H1 (cell line): ENCODE measurements around the gene EFCAB13. TPM values are rescaled to one million over a fixed set of nuclear protein-coding genes. Genes with fewer than 3 reads are reported as not detected.

ENCODE experiments used
- CTCF ChIA-PET: fragments of 300-600 bp; sonication (Branson Sonifier 250); formaldehyde crosslinking; loops from one replicate; lab custom pipeline; 2021; ENCODE audit not compliant: partially characterized antibody; lab: Charles Lee
- POLR2A ChIA-PET: fragments of 300-600 bp; sonication (Branson Sonifier 250); formaldehyde crosslinking; loops from one replicate; lab custom pipeline; 2021; ENCODE audit warnings: inconsistent platforms; ENCODE audit not compliant: partially characterized antibody; lab: Charles Lee
- DNase-seq, 2 experiments: peaks; one replicate each; pipeline versions ENCODE4 v3.0.0 to v3.0.0-alpha.2; 2010 to 2022; ENCODE audit warnings: low spot score in 2 of 2, low read depth in 1 of 2, mixed read lengths in 1 of 2
- FAIRE-seq: peaks from 2 replicates; lab custom pipeline; 2011; peaks lifted over from hg19 to GRCh38; lab: Jason Lieb, UNC
- H2AFZ ChIP-seq: 2 replicates; pipeline ENCODE4 v1.8.1; 2012; ENCODE audit warnings: low read length, inconsistent platforms
- H2AK5ac ChIP-seq: 2 replicates; pipeline ENCODE4 v1.6.1; 2013; ENCODE audit warnings: low read depth, low read length
- H2BK120ac ChIP-seq: replicated peaks from 2 replicates; pipeline ENCODE3; 2013; ENCODE audit warnings: low read depth, low read length, inconsistent platforms
- H2BK12ac ChIP-seq: 2 replicates; pipeline ENCODE4 v1.6.1; 2013; ENCODE audit warnings: low read depth, low read length
- H2BK15ac ChIP-seq: 2 replicates; pipeline ENCODE4 v1.6.1; 2013; ENCODE audit warnings: low read length
- H2BK20ac ChIP-seq: 2 replicates; pipeline ENCODE4 v1.6.1; 2013; ENCODE audit warnings: low read length
- H2BK5ac ChIP-seq: 2 replicates; pipeline ENCODE4 v1.6.1; 2013; ENCODE audit warnings: low read depth, low read length
- H3K14ac ChIP-seq: 2 replicates; pipeline ENCODE4 v1.6.1; 2013; ENCODE audit warnings: inconsistent platforms; ENCODE audit not compliant: insufficient read length
- H3K18ac ChIP-seq: 2 replicates; pipeline ENCODE4 v1.6.1; 2013; ENCODE audit warnings: low read length; ENCODE audit errors: extremely low read depth
- H3K23ac ChIP-seq: 2 replicates; pipeline ENCODE4 v1.6.1; 2013; ENCODE audit warnings: inconsistent platforms; ENCODE audit not compliant: insufficient read length
- H3K23me2 ChIP-seq: 2 replicates; pipeline ENCODE4 v1.6.1; 2013; ENCODE audit warnings: low read depth, low read length
- H3K27ac ChIP-seq: 2 replicates; pipeline ENCODE4 v1.6.1; 2011; ENCODE audit warnings: low read depth, low read length, inconsistent platforms
- H3K27me3 ChIP-seq, 4 experiments: replicated peaks in 1 of 4; 1 replicate in 1 of 4; 2 replicates in 3 of 4; pipeline versions ENCODE4 v1.6.1 to v1.8.1; 2011 to 2013; ENCODE audit warnings: low read length in 3 of 4, mild to moderate bottlenecking in 3 of 4, inconsistent platforms in 2 of 4, mixed read lengths in 2 of 4, moderate library complexity in 1 of 4; ENCODE audit not compliant: control insufficient read depth in 3 of 4, insufficient read depth in 3 of 4; ENCODE audit errors: extremely low read depth in 1 of 4
- H3K36me3 ChIP-seq, 4 experiments: 2 replicates each; pipeline versions ENCODE4 v1.6.1 to v1.8.1; 2011 to 2013; ENCODE audit warnings: mild to moderate bottlenecking in 4 of 4, low read length in 3 of 4, moderate library complexity in 2 of 4, control low read depth in 1 of 4, inconsistent platforms in 1 of 4; ENCODE audit not compliant: insufficient read depth in 4 of 4, control insufficient read depth in 2 of 4
- H3K4ac ChIP-seq: replicated peaks from 2 replicates; pipeline ENCODE3; 2013; ENCODE audit warnings: low read length, low read depth, mixed read lengths, inconsistent platforms; ENCODE audit not compliant: insufficient read length
- H3K4me1 ChIP-seq, 4 experiments: replicated peaks in 1 of 4; 1 replicate in 1 of 4; 2 replicates in 3 of 4; pipeline versions ENCODE4 v1.6.1 to v1.8.1; 2011 to 2013; ENCODE audit warnings: low read length in 3 of 4, inconsistent platforms in 2 of 4, mixed read lengths in 1 of 4; ENCODE audit not compliant: insufficient read depth in 4 of 4, control insufficient read depth in 3 of 4
- H3K4me2 ChIP-seq, 2 experiments: 2 replicates each; pipeline versions ENCODE4 v1.6.1 to v1.8.1; 2011 to 2013; ENCODE audit warnings: low read depth in 2 of 2, low read length in 2 of 2, control low read depth in 1 of 2, inconsistent platforms in 1 of 2, mild to moderate bottlenecking in 1 of 2; ENCODE audit not compliant: insufficient read depth in 1 of 2
- H3K4me3 ChIP-seq, 4 experiments: fragments of 200-600, 300-600 bp in 1 of 4; sonication (generic), shearing (Covaris generic), sonication (Bioruptor Twin) in 1 of 4; 2 replicates each; pipeline versions ENCODE4 v1.5.1 to v1.8.1; 2011 to 2016; ENCODE audit warnings: low read length in 4 of 4, low read depth in 3 of 4, control low read depth in 2 of 4, inconsistent platforms in 2 of 4, mild to moderate bottlenecking in 2 of 4, mixed read lengths in 1 of 4, moderate library complexity in 1 of 4; ENCODE audit not compliant: insufficient read depth in 2 of 4; ENCODE audit errors: extremely low read depth in 1 of 4
- H3K56ac ChIP-seq: replicated peaks from 2 replicates; pipeline ENCODE3; 2013; ENCODE audit warnings: low read depth, mild to moderate bottlenecking, mixed read lengths, low read length, inconsistent platforms; ENCODE audit not compliant: insufficient read length
- H3K79me1 ChIP-seq: 2 replicates; pipeline ENCODE4 v1.6.1; 2013; ENCODE audit warnings: low read depth, low read length, control low read depth
- H3K79me2 ChIP-seq, 2 experiments: 2 replicates each; pipeline versions ENCODE4 v1.6.1 to v1.8.1; 2012 to 2013; ENCODE audit warnings: low read length in 2 of 2, mild to moderate bottlenecking in 2 of 2, inconsistent platforms in 1 of 2; ENCODE audit not compliant: insufficient read depth in 2 of 2, control insufficient read depth in 1 of 2
- H3K9ac ChIP-seq, 4 experiments: replicated peaks in 1 of 4; 1 replicate in 1 of 4; 2 replicates in 3 of 4; pipeline versions ENCODE4 v1.6.1 to v1.8.1; 2011 to 2013; ENCODE audit warnings: low read depth in 3 of 4, low read length in 3 of 4, control low read depth in 2 of 4, mild to moderate bottlenecking in 2 of 4, moderate library complexity in 2 of 4, inconsistent platforms in 1 of 4; ENCODE audit errors: extremely low read depth in 1 of 4
- H3K9me3 ChIP-seq, 2 experiments: 2 replicates each; pipeline versions ENCODE4 v1.6.1 to v1.8.1; 2012 to 2013; ENCODE audit warnings: mild to moderate bottlenecking in 2 of 2, moderate library complexity in 2 of 2, control low read depth in 1 of 2, inconsistent platforms in 1 of 2, low read depth in 1 of 2, low read length in 1 of 2, mixed read lengths in 1 of 2; ENCODE audit not compliant: insufficient read depth in 2 of 2
- H4K20me1 ChIP-seq, 2 experiments: replicated peaks in 1 of 2; 2 replicates each; pipeline versions ENCODE3 to v1.8.1; 2011 to 2013; ENCODE audit warnings: inconsistent platforms in 2 of 2, low read length in 2 of 2, mild to moderate bottlenecking in 1 of 2; ENCODE audit not compliant: insufficient read depth in 2 of 2, control insufficient read depth in 1 of 2
- H4K5ac ChIP-seq: 2 replicates; pipeline ENCODE4 v1.6.1; 2013; ENCODE audit warnings: low read length, low read depth, mixed read lengths, inconsistent platforms; ENCODE audit not compliant: insufficient read length
- H4K8ac ChIP-seq: 2 replicates; pipeline ENCODE4 v1.8.0; 2013; ENCODE audit warnings: mild to moderate bottlenecking, moderate library complexity, low read length, inconsistent platforms; ENCODE audit not compliant: insufficient read depth; ENCODE audit errors: extremely low read depth
- H4K91ac ChIP-seq: replicated peaks from 2 replicates; pipeline ENCODE3; 2013; ENCODE audit warnings: low read length, mixed read lengths, inconsistent platforms; ENCODE audit not compliant: insufficient read length
- GABPA ChIP-seq: IDR thresholded peaks from 2 replicates; pipeline ENCODE4 v1.6.1; 2011; ENCODE audit warnings: mild to moderate bottlenecking, low read length, moderate library complexity, borderline replicate concordance; ENCODE audit not compliant: insufficient read depth
- MAFK ChIP-seq: IDR thresholded peaks from 2 replicates; pipeline ENCODE4 v1.6.1; 2012; ENCODE audit warnings: low read depth, mild to moderate bottlenecking, improper control_type of control experiment, low read length
- SP1 ChIP-seq: IDR thresholded peaks from 2 replicates; pipeline ENCODE4 v1.6.1; 2011; ENCODE audit warnings: low read depth, low read length
- SUZ12 ChIP-seq: fragments of 200-600 bp; sonication (generic); IDR thresholded peaks from 2 replicates; pipeline ENCODE4 v1.6.1; 2012; ENCODE audit warnings: mild to moderate bottlenecking, inconsistent platforms, low read length, moderate library complexity, mixed read lengths
- TAF1 ChIP-seq: IDR thresholded peaks from 2 replicates; pipeline ENCODE4 v1.6.1; 2011; ENCODE audit warnings: mild to moderate bottlenecking, low read depth, low read length
- WGBS, 2 experiments: shearing (Covaris generic) in 1 of 2; methylation state at CpG; one replicate each; pipeline versions ENCODE4 v1.1.6 to v1.1.7; 2013 to 2015; ENCODE audit warnings: low lambda C conversion rate in 2 of 2, mixed read lengths in 2 of 2, inconsistent platforms in 1 of 2, low coverage in 1 of 2, missing lambda C conversion rate in 1 of 2; ENCODE audit not compliant: insufficient replicate concordance in 2 of 2, insufficient coverage in 1 of 2, insufficient read length in 1 of 2; ENCODE audit errors: extremely low coverage in 1 of 2, missing lambda C conversion rate in 1 of 2; 5-methylcytosine and 5-hydroxymethylcytosine counted together
- polyA plus RNA-seq, 7 experiments: library from polyadenylated mRNA; depleted of rRNA in 3 of 7; stranded (reverse) in 5 of 7; unstranded in 2 of 7; fragments of >200 nt in 5 of 7; fragments of 200-250 nt in 2 of 7; gene quantifications; 1 replicate in 5 of 7; 2 replicates in 1 of 7; 4 replicates in 1 of 7; pipeline versions ENCODE4 v1.2.1 to v1.2.3, GENCODE V29; 2011 to 2013; ENCODE audit warnings: missing spikeins in 2 of 7, mixed read lengths in 2 of 7
- total RNA-seq: library from RNA; stranded (reverse); fragmentation: NEBNext Ultra II Directional; extraction: Animal tissue kit (Norgen Biotek cat#: 25700); gene quantifications from 2 replicates; pipeline ENCODE4 v1.2.1, GENCODE V29; 2021

Gene EFCAB13
- total and polyA plus RNA-seq, 2 of the 8 experiments (the other 6 are each of a cell fraction or from before 2014, with no cell fraction given): 0.12 to 2.0 TPM

GRCh38 chr17:47287639-47288038 is 36.1 kb upstream of the EFCAB13 start:
- Histone ChIP-seq H2BK5ac (no peak overlapping the region), H2BK20ac (no peak overlapping the region), H3K4me2 (no peak overlapping the region), H2BK15ac (no peak overlapping the region), H3K23ac (no peak overlapping the region), H3K79me1 (0 out of 2 replicates have a peak, but pooled peaks cover 2% of the 10 kb centered on the region), H3K18ac (no peak overlapping the region), H3K23me2 (no peaks in the 10 kb centered on the region), H3K4me1 (no peaks in the 10 kb centered on the region; a peak in 1 of 7 replicates), H3K27ac (no peak overlapping the region), H4K5ac (no peak overlapping the region), H3K14ac (no peak overlapping the region), H4K8ac (no peak overlapping the region), H3K36me3 (no peaks in the 10 kb centered on the region), H2AK5ac (no peak overlapping the region), H3K56ac (no peak overlapping the region), H3K9me3 (no peaks in the 10 kb centered on the region), H3K9ac (no peak overlapping the region), H2BK120ac (no peak overlapping the region), H3K79me2 (no peaks in the 10 kb centered on the region), H4K91ac (no peak overlapping the region), H4K20me1 (no peaks in the 10 kb centered on the region), H3K4me3 (no peak overlapping the region), H2BK12ac (no peak overlapping the region), H3K4ac (no peak overlapping the region), H3K27me3 (peaks cover 0 to 2% (median 0%) of the 10 kb centered on the region in 4 experiments; a peak in 1 of 7 replicates), H2AFZ (no peak overlapping the region)
- no peak for FAIRE-seq
- no peak for DNase-seq
- CTCF ChIA-PET: interaction anchor here (1.5 kb wide), 1 partner anchor 25 kb away, joined by 3 read pairs; no protein-coding TSS in a partner anchor
- TF ChIP-seq SP1: no peak
- TF ChIP-seq SUZ12: no peak
- TF ChIP-seq TAF1: no peak
- no peak for TF ChIP-seq GABPA
- TF ChIP-seq MAFK: no peak
- POLR2A ChIA-PET: no interaction called here
- 89% methylated on average over 2 of the region's 2 CpGs; no CpG with 5 or more reads in 1 of the 2 experiments for WGBS, 2 experiments
